Fibroblast of the aortic adventitia (primary cell): Measurements from ENCODE around the gene CCDC85B. TPM values are rescaled to one million over a fixed set of nuclear protein-coding genes. Genes with fewer than 3 reads are reported as not detected.

ENCODE experiments used
- DNase-seq: peaks from one replicate; pipeline ENCODE4 v3.0.0-alpha.2; 2010; ENCODE audit warnings: low read depth
- H3K4me3 ChIP-seq: 2 replicates; pipeline ENCODE4 v1.5.1; 2011; ENCODE audit warnings: low read depth, mild to moderate bottlenecking, control low read depth, low read length, moderate library complexity
- CTCF ChIP-seq: IDR thresholded peaks from 2 replicates; pipeline ENCODE4 v1.5.1; 2011; ENCODE audit warnings: mild to moderate bottlenecking, low read length, control low read depth, inconsistent platforms; ENCODE audit not compliant: insufficient read depth
- total RNA-seq: library from RNA; depleted of rRNA; stranded (reverse); fragments of >200 nt; gene quantifications from 2 replicates; pipeline ENCODE4 v1.2.3, GENCODE V29; 2012; ENCODE audit warnings: low replicate concordance

Gene CCDC85B
- total RNA-seq, 1 donor, result 75.0 TPM

GRCh38 chr11:65866509-65867283 lies 23.8 kb upstream of the CCDC85B start:
- no peak for DNase-seq
- H3K4me3 ChIP-seq, result no peak overlapping the region
- TF ChIP-seq CTCF, result no peak

GRCh38 chr11:65867284-65868071 lies 23.0 kb upstream of the CCDC85B start:
- DNase-seq, result no peak
- TF ChIP-seq CTCF, result no peak
- no peak overlapping the region for H3K4me3 ChIP-seq

- TF ChIP-seq CTCF, result no peak
- H3K4me3 ChIP-seq, result no peak overlapping the region
- DNase-seq, result no peak
Measured at GRCh38 chr11:65868076-65868667, 22.3 kb upstream of the CCDC85B start.

- no peak for DNase-seq
- no peak overlapping the region for H3K4me3 ChIP-seq
- TF ChIP-seq CTCF, result no peak
Measured at GRCh38 chr11:65868907-65869306, 21.6 kb upstream of the CCDC85B start.

GRCh38 chr11:65869643-65870306 lies 20.7 kb upstream of the CCDC85B start:
- H3K4me3 ChIP-seq, result no peak overlapping the region
- TF ChIP-seq CTCF, result no peak
- DNase-seq, result no peak

GRCh38 chr11:65870307-65870658 lies 20.2 kb upstream of the CCDC85B start:
- TF ChIP-seq CTCF, result no peak
- no peak overlapping the region for H3K4me3 ChIP-seq
- no peak for DNase-seq
